Heart left ventricle (tissue), 16 donors: ENCODE results near the gene RAD51B. TPM values are rescaled to one million over a fixed set of nuclear protein-coding genes. Genes with fewer than 3 reads are reported as not detected.

Experiments used
- ATAC-seq, 4 donors: fragments of 200-7000 bp; cut with Tn5 transposase; one replicate each; pipeline ENCODE4 v1.9.1; 2020 to 2022; ENCODE audit warnings: moderate library complexity in 4 of 4, mild to moderate bottlenecking in 3 of 4, moderate number of reproducible peaks in 1 of 4
- DNase-seq, 5 donors: peaks; one replicate each; pipeline ENCODE4 v3.0.0-alpha.2; 2020
- H3K27ac ChIP-seq, 12 donors: fragments of 200-600 bp; sonication (generic) in 4 of 12; one replicate each; pipeline versions ENCODE4 v1.5.0 to v1.8.0; 2016 to 2022; ENCODE audit warnings: mild to moderate bottlenecking in 2 of 12
- H3K27me3 ChIP-seq, 9 donors: fragments of 200-600 bp; sonication (generic) in 2 of 9; one replicate each; pipeline versions ENCODE4 v1.5.1 to v1.8.0; 2016 to 2022; ENCODE audit warnings: mild to moderate bottlenecking in 3 of 9
- H3K36me3 ChIP-seq, 9 donors: fragments of 200-600 bp; sonication (generic) in 2 of 9; one replicate each; pipeline versions ENCODE4 v1.5.0 to v1.8.0; 2018 to 2022; ENCODE audit warnings: mild to moderate bottlenecking in 2 of 9
- H3K4me1 ChIP-seq, 12 donors: fragments of 200-600 bp; sonication (generic) in 4 of 12; one replicate each; pipeline versions ENCODE4 v1.5.0 to v1.8.0; 2016 to 2022; ENCODE audit warnings: mild to moderate bottlenecking in 3 of 12
- H3K4me3 ChIP-seq, 12 donors: fragments of 200-600 bp; sonication (generic) in 4 of 12; one replicate each; pipeline versions ENCODE4 v1.5.0 to v1.8.0; 2017 to 2022; ENCODE audit warnings: mild to moderate bottlenecking in 9 of 12, moderate library complexity in 4 of 12
- H3K9me3 ChIP-seq, 12 donors: fragments of 200-600 bp; sonication (generic) in 4 of 12; one replicate each; pipeline versions ENCODE4 v1.5.0 to v1.8.0; 2016 to 2022; ENCODE audit warnings: mild to moderate bottlenecking in 1 of 12
- CTCF ChIP-seq, 12 donors: fragments of 200-600 bp; sonication (generic) in 4 of 12; IDR thresholded peaks; one replicate each; pipeline versions ENCODE4 v1.5.0 to v1.8.0; 2018 to 2022; ENCODE audit warnings: antibody characterized with exemption in 12 of 12, mild to moderate bottlenecking in 5 of 12
- POLR2A ChIP-seq, 2 donors: fragments of 450-650 bp; IDR thresholded peaks; one replicate each; pipeline ENCODE4 v1.6.1; 2017; ENCODE audit warnings: antibody characterized with exemption in 2 of 2, mild to moderate bottlenecking in 2 of 2, moderate library complexity in 2 of 2
- WGBS, 4 donors: extraction: QIAGEN DNeasy Blood & Tissue Kit in 2 of 4; methylation state at CpG; one replicate each; pipeline versions ENCODE4 v1.1.5 to v1.1.7; 2013 to 2018; 5-methylcytosine and 5-hydroxymethylcytosine counted together
- intact Hi-C, 10 donors: fragments of 100-400 bp; cut with DNase I; formaldehyde crosslinking; loops; one replicate each; pipeline versions ENCODE4 v1.11.1 to v1.14.2; 2022
- polyA plus RNA-seq, 2 donors: library from polyadenylated mRNA; stranded (reverse); fragments of 200-250 nt; gene quantifications; one replicate each; pipeline ENCODE4 v1.2.3, GENCODE V29; 2013
- total RNA-seq, 9 donors: library from RNA; depleted of rRNA in 2 of 9; stranded (reverse); fragments of >200 nt in 2 of 9; fragmentation: NEBNext Ultra II Directional in 3 of 9; extraction: Animal tissue kit (Norgen Biotek cat#: 25700) in 3 of 9; gene quantifications; one replicate each; pipeline versions ENCODE4 v1.1.0 to v1.2.4, GENCODE V29; 2016 to 2023
- donor health status: ischemic (EF 13 %, LVEDD 7.1; RV severe dilation, severe dysfunction).
- donor health status: healthy with polysubstance abuse.
- donor health status: DM: no; HTN: yes; CAD: no.
- donor health status: DM: no; HTN: no; CAD: no.
- donor health status: ischemic (EF 25% LVEDD 6.9; RV normal size, moderate dysfunction).
- donor health status: ischemic (EF 25% LVEDD 5.7; RV mildly dilated, moderate dysfunction).
- donor health status: healthy.
- donor health status: DM: yes; HTN: yes; CAD: no.
- donor health status: ischemic (EF 35%, LVEDD 5.7; RV mildly dilated, moderate dysfunction).
- donor health status: nonischemic (EF 11% LVEDD 7.7; RV severe dilation, severe dysfunction).
- donor health status: DM: yes; HTN: yes; CAD: no.
- donor health status: PGD.
- donor health status: ischemic (EF 29% LVEDD 5.4; RV normal size, mild dysfunction).
- donor health status: nonischemic (EF 23%, LVEDD 6.1; RV moderate dilation, normal function).

The RAD51B gene
- total and polyA plus RNA-seq, 11 donors = 1.3 to 11.3 (median 3.2) TPM

GRCh38 chr14:68407285-68407684, 587.7 kb downstream of the RAD51B start:
- ATAC-seq (no peak), DNase-seq (no peak)
- WGBS, 4 donors = 88 to 99% (median 96%) methylated on average over 1 of the region's 1 CpG
- no peaks in the 10 kb centered on the region for H3K27me3 ChIP-seq
- H3K4me3 ChIP-seq = no peak overlapping the region
- no peaks in the 10 kb centered on the region for H3K9me3 ChIP-seq
- no peak for TF ChIP-seq CTCF (IDR thresholded peaks at IDR 0.05)
- no peak for TF ChIP-seq POLR2A (IDR thresholded peaks at IDR 0.05)
- H3K27ac ChIP-seq = no peak overlapping the region
- no peaks in the 10 kb centered on the region for H3K36me3 ChIP-seq
- intact Hi-C loops = loop anchor here in 1 of 10 donors (10.0 kb wide), 1 partner anchor 152 kb away; no protein-coding TSS in a partner anchor
- H3K4me1 ChIP-seq = peaks cover 6 to 55% (median 27%) of the 10 kb centered on the region in 12 donors

GRCh38 chr14:68407825-68408224, 588.2 kb downstream of the RAD51B start:
- TF ChIP-seq POLR2A (IDR thresholded peaks at IDR 0.05) = no peak
- no peak for ATAC-seq
- WGBS, 4 donors = 89 to 93% (median 90%) methylated on average over 1 of the region's 1 CpG

GRCh38 chr14:68408680-68409079, 589.1 kb downstream of the RAD51B start:
- ATAC-seq = no peak
- 93 to 96% (median 94%) methylated on average over 4 of the region's 4 CpGs for WGBS, 4 donors
- H3K9me3 ChIP-seq = no peaks in the 10 kb centered on the region

More at GRCh38 chr14:68407825-68408224, 588.2 kb downstream of the RAD51B start:
- Histone ChIP-seq H3K36me3 (no peaks in the 10 kb centered on the region), H3K27ac (no peak overlapping the region), H3K4me3 (no peak overlapping the region), H3K27me3 (no peaks in the 10 kb centered on the region), H3K9me3 (no peaks in the 10 kb centered on the region), H3K4me1 (peaks cover 4 to 52% (median 22%) of the 10 kb centered on the region in 12 donors)
- DNase-seq = no peak
- intact Hi-C loops = loop anchor here in 1 of 10 donors (10.0 kb wide), 1 partner anchor 153 kb away; no protein-coding TSS in a partner anchor

GRCh38 chr14:68409387-68409786, 589.8 kb downstream of the RAD51B start:
- H3K27ac ChIP-seq = peak overlapping the region in 1 of 12 donors; percentile 27
- H3K36me3 ChIP-seq = no peaks in the 10 kb centered on the region
- H3K9me3 ChIP-seq = no peaks in the 10 kb centered on the region
- ATAC-seq = peak in 1 of 4 donors; percentile 11
- intact Hi-C loops = loop anchor here in 1 of 10 donors (10.0 kb wide), 1 partner anchor 155 kb away; no protein-coding TSS in a partner anchor
- no peaks in the 10 kb centered on the region for H3K27me3 ChIP-seq
- TF ChIP-seq CTCF (IDR thresholded peaks at IDR 0.05) (no peak), POLR2A (IDR thresholded peaks at IDR 0.05) (no peak)
- no peak for DNase-seq
- H3K4me3 ChIP-seq = no peak overlapping the region
- peaks cover 0 to 47% (median 6%) of the 10 kb centered on the region in 12 donors for H3K4me1 ChIP-seq

More at GRCh38 chr14:68408680-68409079, 589.1 kb downstream of the RAD51B start:
- intact Hi-C loops = loop anchor here in 1 of 10 donors (10.0 kb wide), 1 partner anchor 154 kb away; no protein-coding TSS in a partner anchor
- Histone ChIP-seq H3K36me3 (no peaks in the 10 kb centered on the region), H3K27ac (peak overlapping the region in 1 of 12 donors; percentile 27), H3K27me3 (no peaks in the 10 kb centered on the region), H3K4me3 (no peak overlapping the region), H3K4me1 (peaks cover 0 to 48% (median 13%) of the 10 kb centered on the region in 12 donors)
- no peak for DNase-seq
- TF ChIP-seq POLR2A (IDR thresholded peaks at IDR 0.05) = no peak
- TF ChIP-seq CTCF (IDR thresholded peaks at IDR 0.05) = peak in 2 of 12 donors; percentile 7 to 19
